SK-N-SH (cell line): ENCODE results near the gene A4GNT. TPM values are rescaled to one million over a fixed set of nuclear protein-coding genes. Genes with fewer than 3 reads are reported as not detected.

ENCODE experiments used
- CTCF ChIA-PET: fragments of 300-600, 350-600 bp; formaldehyde crosslinking; extraction: SDS; loops from one replicate; lab custom pipeline; 2021; lab: Yijun Ruan, JAX
- POLR2A ChIA-PET: fragments of 350-600 bp; sonication (Branson Sonifier 250); formaldehyde crosslinking; extraction: SDS; loops from one replicate; lab custom pipeline; 2020; ENCODE audit warnings: antibody characterized with exemption, inconsistent platforms; lab: Yijun Ruan, JAX
- DNase-seq: peaks from one replicate; pipeline ENCODE4 v3.0.0; 2012
- H2AFZ ChIP-seq: fragments of 200-600 bp; sonication (generic); 2 replicates; pipeline ENCODE4 v1.8.1; 2016; ENCODE audit warnings: antibody characterized with exemption, mild to moderate bottlenecking, low read depth
- H3F3A ChIP-seq: fragments of 200-600 bp; sonication (generic); replicated peaks from 2 replicates; pipeline ENCODE3; 2016; ENCODE audit warnings: antibody characterized with exemption, mild to moderate bottlenecking; ENCODE audit not compliant: insufficient read depth
- H3K27ac ChIP-seq, 2 experiments: fragments of 200-500 bp in 1 of 2; fragments of 200-600 bp in 1 of 2; sonication (Bioruptor generic) in 1 of 2; sonication (generic), shearing (Covaris generic) in 1 of 2; 2 replicates each; pipeline versions ENCODE4 v1.5.1 to v1.6.1; 2014 to 2016; ENCODE audit warnings: low read depth in 2 of 2, inconsistent platforms in 1 of 2, low read length in 1 of 2, mild to moderate bottlenecking in 1 of 2, mixed read lengths in 1 of 2
- H3K27me3 ChIP-seq: fragments of 200-600 bp; sonication (generic), shearing (Covaris generic); 2 replicates; pipeline ENCODE4 v1.6.1; 2016; ENCODE audit warnings: mixed run types; ENCODE audit not compliant: insufficient read depth
- H3K36me3 ChIP-seq, 2 experiments: fragments of 200-500 bp in 1 of 2; fragments of 200-600 bp in 1 of 2; sonication (Bioruptor generic) in 1 of 2; sonication (generic) in 1 of 2; replicated peaks in 1 of 2; 2 replicates each; pipeline versions ENCODE3 to v1.5.1; 2014 to 2016; ENCODE audit warnings: low read length in 1 of 2, mild to moderate bottlenecking in 1 of 2; ENCODE audit not compliant: insufficient read depth in 2 of 2, control insufficient read depth in 1 of 2
- H3K4me1 ChIP-seq, 2 experiments: fragments of 200-500 bp in 1 of 2; fragments of 200-600 bp in 1 of 2; sonication (Bioruptor generic) in 1 of 2; sonication (generic), shearing (Covaris generic) in 1 of 2; 2 replicates each; pipeline versions ENCODE4 v1.5.1 to v1.6.1; 2014 to 2016; ENCODE audit warnings: low read depth in 1 of 2, low read length in 1 of 2, mixed run types in 1 of 2; ENCODE audit not compliant: insufficient read depth in 2 of 2, control insufficient read depth in 1 of 2
- H3K4me2 ChIP-seq: fragments of 200-600 bp; sonication (generic), shearing (Covaris generic); 2 replicates; pipeline ENCODE4 v1.6.1; 2017; ENCODE audit warnings: mixed run types
- H3K4me3 ChIP-seq, 2 experiments: fragments of 200-500 bp in 1 of 2; fragments of 200-600 bp in 1 of 2; sonication (Bioruptor generic) in 1 of 2; sonication (generic), shearing (Covaris generic) in 1 of 2; 2 replicates each; pipeline versions ENCODE4 v1.5.1 to v1.8.1; 2014 to 2016; ENCODE audit warnings: low read depth in 2 of 2, inconsistent platforms in 1 of 2, low read length in 1 of 2, mild to moderate bottlenecking in 1 of 2, mixed read lengths in 1 of 2, moderate library complexity in 1 of 2
- H3K79me2 ChIP-seq: fragments of 200-600 bp; sonication (generic); 2 replicates; pipeline ENCODE4 v1.8.1; 2017; ENCODE audit warnings: mild to moderate bottlenecking; ENCODE audit not compliant: insufficient read depth
- H3K9ac ChIP-seq: fragments of 200-600 bp; sonication (generic); 2 replicates; pipeline ENCODE4 v1.6.1; 2017; ENCODE audit warnings: mixed run types
- H3K9me2 ChIP-seq: fragments of 200-600 bp; sonication (generic); 2 replicates; pipeline ENCODE4 v1.6.1; 2017; ENCODE audit warnings: mixed run types
- H3K9me3 ChIP-seq: fragments of 200-600 bp; sonication (generic); 2 replicates; pipeline ENCODE4 v1.6.1; 2017; ENCODE audit warnings: mixed run types, mild to moderate bottlenecking, moderate library complexity
- H4K20me1 ChIP-seq: fragments of 200-600 bp; sonication (generic); 2 replicates; pipeline ENCODE4 v1.6.1; 2017; ENCODE audit warnings: mild to moderate bottlenecking, mixed run types; ENCODE audit not compliant: insufficient read depth
- ELF1 ChIP-seq: IDR thresholded peaks from 2 replicates; pipeline ENCODE4 v1.4.0; 2012
- FOXM1 ChIP-seq: IDR thresholded peaks from 2 replicates; pipeline ENCODE4 v1.4.0; 2012; ENCODE audit warnings: low read depth, mild to moderate bottlenecking
- GABPA ChIP-seq: IDR thresholded peaks from 2 replicates; pipeline ENCODE4 v1.4.0; 2012; ENCODE audit warnings: low read depth, mild to moderate bottlenecking
- MEF2A ChIP-seq: IDR thresholded peaks from 2 replicates; pipeline ENCODE4 v1.4.0; 2012; ENCODE audit warnings: low read depth, borderline replicate concordance
- NRF1 ChIP-seq: IDR thresholded peaks from 2 replicates; pipeline ENCODE4 v1.6.1; 2012; ENCODE audit warnings: low read depth, mild to moderate bottlenecking, low read length
- RAD21 ChIP-seq: IDR thresholded peaks from 2 replicates; pipeline ENCODE4 v1.6.1; 2012; ENCODE audit warnings: mild to moderate bottlenecking, low read length
- RCOR1 ChIP-seq: fragments of 150-350 bp; IDR thresholded peaks from 2 replicates; pipeline ENCODE4 v1.6.1; 2017; ENCODE audit warnings: antibody characterized with exemption, low read length
- RXRA ChIP-seq: IDR thresholded peaks from 2 replicates; pipeline ENCODE4 v1.4.0; 2012; ENCODE audit warnings: low read depth, mild to moderate bottlenecking, borderline replicate concordance
- SIN3A ChIP-seq: IDR thresholded peaks from 2 replicates; pipeline ENCODE4 v1.6.1; 2012; ENCODE audit warnings: low read depth, mild to moderate bottlenecking, low read length, moderate library complexity, borderline replicate concordance
- TAF1 ChIP-seq: IDR thresholded peaks from 2 replicates; pipeline ENCODE4 v1.6.1; 2012; ENCODE audit warnings: low read depth, mild to moderate bottlenecking, low read length, moderate library complexity, borderline replicate concordance
- TEAD4 ChIP-seq: IDR thresholded peaks from 2 replicates; pipeline ENCODE4 v1.4.0; 2012; ENCODE audit warnings: mild to moderate bottlenecking, borderline replicate concordance; ENCODE audit not compliant: insufficient read depth
- WGBS: methylation state at CpG from one replicate; pipeline ENCODE4 v1.1.6; 2017; ENCODE audit warnings: low lambda C conversion rate; 5-methylcytosine and 5-hydroxymethylcytosine counted together
- polyA plus RNA-seq, 3 experiments: library from polyadenylated mRNA; depleted of rRNA; stranded (reverse); fragments of >200 nt; gene quantifications; 2 replicates each; pipeline ENCODE4 v1.2.3, GENCODE V29; 2012
- TF ChIP-seq, protein P1 (sequence below): fragments of 150-350 bp; IDR thresholded peaks from 2 replicates; pipeline ENCODE4 v1.6.1; 2017; ENCODE audit warnings: antibody characterized with exemption, low read length, low read depth, borderline replicate concordance
- TF ChIP-seq, protein P2 (sequence below): fragments of 200-600 bp; sonication (generic); IDR thresholded peaks from 2 replicates; pipeline ENCODE4 v1.6.1; 2017; ENCODE audit warnings: antibody characterized with exemption, mild to moderate bottlenecking, moderate library complexity

Gene A4GNT
- polyA plus RNA-seq, 1 of the 3 experiments (the other 2 are of a cell fraction): not detected

DNA sequence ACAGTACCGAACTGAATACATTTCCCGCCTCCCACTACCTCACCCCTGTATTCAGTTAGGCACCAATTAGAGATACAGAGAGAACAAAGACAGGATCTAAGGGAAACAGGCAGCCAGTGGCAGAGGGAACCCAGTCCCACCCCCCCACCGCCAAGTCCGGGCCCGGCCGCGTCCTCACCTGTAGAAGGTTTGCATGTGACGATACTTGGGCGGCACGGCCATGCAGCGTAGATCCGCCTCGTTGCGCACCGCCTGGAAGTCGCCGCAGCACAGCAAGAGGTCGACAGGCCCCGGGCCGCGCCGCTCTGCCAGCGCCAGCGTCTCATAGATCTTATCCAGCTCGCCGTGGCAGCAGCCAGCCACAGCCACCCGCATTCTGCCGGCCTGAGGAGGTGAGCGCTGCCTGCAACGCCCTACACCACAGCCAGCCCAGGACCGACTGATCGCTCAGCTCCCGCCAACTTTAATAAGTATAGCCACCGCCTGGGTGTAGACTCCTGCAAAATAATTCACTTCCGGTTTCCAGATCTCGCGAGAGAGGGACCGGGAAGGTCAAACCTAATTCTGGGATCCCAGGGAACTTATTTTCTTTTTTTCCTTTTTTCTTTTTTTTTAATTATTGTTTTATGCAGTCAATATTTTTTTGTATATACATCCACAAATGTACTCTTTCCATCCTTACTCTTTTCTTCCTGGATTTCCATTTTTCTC is 42.4 kb upstream of the A4GNT start, which contains the start of gene DBR1 (continued):
- TF ChIP-seq RCOR1 (peak; percentile 50; the same call in 1 of the 2 replicates), ELF1 (peak; percentile 86), NRF1 (no peak), TAF1 (peak; percentile 86), GABPA (peak; percentile 72)
- TF ChIP-seq, protein P1, sequence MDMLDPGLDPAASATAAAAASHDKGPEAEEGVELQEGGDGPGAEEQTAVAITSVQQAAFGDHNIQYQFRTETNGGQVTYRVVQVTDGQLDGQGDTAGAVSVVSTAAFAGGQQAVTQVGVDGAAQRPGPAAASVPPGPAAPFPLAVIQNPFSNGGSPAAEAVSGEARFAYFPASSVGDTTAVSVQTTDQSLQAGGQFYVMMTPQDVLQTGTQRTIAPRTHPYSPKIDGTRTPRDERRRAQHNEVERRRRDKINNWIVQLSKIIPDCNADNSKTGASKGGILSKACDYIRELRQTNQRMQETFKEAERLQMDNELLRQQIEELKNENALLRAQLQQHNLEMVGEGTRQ: no peak
- TF ChIP-seq, protein P2, sequence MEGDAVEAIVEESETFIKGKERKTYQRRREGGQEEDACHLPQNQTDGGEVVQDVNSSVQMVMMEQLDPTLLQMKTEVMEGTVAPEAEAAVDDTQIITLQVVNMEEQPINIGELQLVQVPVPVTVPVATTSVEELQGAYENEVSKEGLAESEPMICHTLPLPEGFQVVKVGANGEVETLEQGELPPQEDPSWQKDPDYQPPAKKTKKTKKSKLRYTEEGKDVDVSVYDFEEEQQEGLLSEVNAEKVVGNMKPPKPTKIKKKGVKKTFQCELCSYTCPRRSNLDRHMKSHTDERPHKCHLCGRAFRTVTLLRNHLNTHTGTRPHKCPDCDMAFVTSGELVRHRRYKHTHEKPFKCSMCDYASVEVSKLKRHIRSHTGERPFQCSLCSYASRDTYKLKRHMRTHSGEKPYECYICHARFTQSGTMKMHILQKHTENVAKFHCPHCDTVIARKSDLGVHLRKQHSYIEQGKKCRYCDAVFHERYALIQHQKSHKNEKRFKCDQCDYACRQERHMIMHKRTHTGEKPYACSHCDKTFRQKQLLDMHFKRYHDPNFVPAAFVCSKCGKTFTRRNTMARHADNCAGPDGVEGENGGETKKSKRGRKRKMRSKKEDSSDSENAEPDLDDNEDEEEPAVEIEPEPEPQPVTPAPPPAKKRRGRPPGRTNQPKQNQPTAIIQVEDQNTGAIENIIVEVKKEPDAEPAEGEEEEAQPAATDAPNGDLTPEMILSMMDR: no peak

DNA sequence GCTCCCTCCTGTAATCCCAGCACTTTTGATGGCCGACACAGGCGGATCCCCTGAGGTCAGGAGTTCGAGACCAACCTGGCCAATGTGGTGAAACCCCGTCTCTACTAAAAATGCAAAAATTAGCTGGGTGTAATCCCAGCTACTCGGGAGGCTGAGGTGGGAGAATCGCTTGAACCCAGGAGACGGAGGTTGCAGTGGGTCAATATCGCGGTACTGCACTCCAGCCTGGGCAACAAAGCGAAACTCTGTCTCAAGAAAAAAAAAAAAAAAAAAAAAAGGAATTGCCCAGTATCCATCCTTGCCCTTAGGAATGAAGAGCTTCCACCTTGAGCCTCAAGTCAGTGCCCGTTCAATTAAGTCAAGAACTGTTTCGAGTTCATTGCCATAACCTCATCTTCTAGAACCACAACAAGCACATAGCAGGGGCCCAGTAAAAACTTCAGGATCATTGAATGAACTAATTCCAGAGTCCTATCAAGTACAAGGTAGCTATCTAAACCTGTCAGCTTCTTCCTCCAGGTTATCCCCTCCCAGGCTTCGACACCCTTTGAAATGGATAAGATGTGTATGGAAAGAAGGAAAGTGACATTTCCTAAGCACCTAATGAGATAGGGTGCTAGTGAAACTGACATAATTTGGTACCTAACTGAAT is 41.7 kb upstream of the A4GNT start:
- H3K36me3 ChIP-seq: peaks cover 19 to 39% of the 10 kb centered on the region in 2 experiments
- DNase-seq: peak; percentile 29
- no peaks in the 10 kb centered on the region for H4K20me1 ChIP-seq
- H3F3A ChIP-seq: peaks cover 23% of the 10 kb centered on the region
- no peaks in the 10 kb centered on the region for H3K9me3 ChIP-seq
- H3K27me3 ChIP-seq: no peaks in the 10 kb centered on the region
- CTCF ChIA-PET: interaction anchor here (0.9 to 2.0 kb wide), 8 partner anchors 13 to 154 kb away, joined by 3 to 6 read pairs (median 3); partner anchors contain the start of genes ARMC8 and DZIP1L
- no peaks in the 10 kb centered on the region for H3K9me2 ChIP-seq
- peak overlapping the region; percentile 58 to 79 for H3K4me3 ChIP-seq
- H3K27ac ChIP-seq: peak overlapping the region; percentile 68; a peak in 3 of 4 replicates
- peak overlapping the region; percentile 80 for H3K4me2 ChIP-seq
- peaks cover 40% of the 10 kb centered on the region for H3K79me2 ChIP-seq
- H2AFZ ChIP-seq: peak overlapping the region; percentile 100
- peak overlapping the region; percentile 81 for H3K9ac ChIP-seq
- peaks cover 0 to 8% of the 10 kb centered on the region in 2 experiments; a peak in 2 of 4 replicates for H3K4me1 ChIP-seq
- POLR2A ChIA-PET: interaction anchor here (1.0 to 2.4 kb wide), 4 partner anchors 13 to 174 kb away, joined by 3 to 16 read pairs (median 11); partner anchors contain the start of genes ARMC8, DZIP1L and MRAS
- TF ChIP-seq RXRA (no peak), MEF2A (no peak), FOXM1 (no peak), SIN3A (no peak), RAD21 (no peak), TEAD4 (no peak)
- 11% methylated on average over 13 of the region's 13 CpGs for WGBS
